Measurements from ENCODE around the gene NDUFV1. TPM values are rescaled to one million over a fixed set of nuclear protein-coding genes. Genes with fewer than 3 reads are reported as not detected.
A peak's percentile ranks its signal among the peaks of the same experiment; 100 is the strongest.
"Not testable (repeated sequence)": the region's sequence is repeated elsewhere in the genome, so short reads cannot be mapped to it uniquely, and the experiment has no call there.

The NDUFV1 gene
- total and polyA plus RNA-seq, 9 of the 15 experiments (the other 6 are each of a cell fraction or from before 2014, with no cell fraction given), result 10.8 to 423 (median 209) TPM

DNA sequence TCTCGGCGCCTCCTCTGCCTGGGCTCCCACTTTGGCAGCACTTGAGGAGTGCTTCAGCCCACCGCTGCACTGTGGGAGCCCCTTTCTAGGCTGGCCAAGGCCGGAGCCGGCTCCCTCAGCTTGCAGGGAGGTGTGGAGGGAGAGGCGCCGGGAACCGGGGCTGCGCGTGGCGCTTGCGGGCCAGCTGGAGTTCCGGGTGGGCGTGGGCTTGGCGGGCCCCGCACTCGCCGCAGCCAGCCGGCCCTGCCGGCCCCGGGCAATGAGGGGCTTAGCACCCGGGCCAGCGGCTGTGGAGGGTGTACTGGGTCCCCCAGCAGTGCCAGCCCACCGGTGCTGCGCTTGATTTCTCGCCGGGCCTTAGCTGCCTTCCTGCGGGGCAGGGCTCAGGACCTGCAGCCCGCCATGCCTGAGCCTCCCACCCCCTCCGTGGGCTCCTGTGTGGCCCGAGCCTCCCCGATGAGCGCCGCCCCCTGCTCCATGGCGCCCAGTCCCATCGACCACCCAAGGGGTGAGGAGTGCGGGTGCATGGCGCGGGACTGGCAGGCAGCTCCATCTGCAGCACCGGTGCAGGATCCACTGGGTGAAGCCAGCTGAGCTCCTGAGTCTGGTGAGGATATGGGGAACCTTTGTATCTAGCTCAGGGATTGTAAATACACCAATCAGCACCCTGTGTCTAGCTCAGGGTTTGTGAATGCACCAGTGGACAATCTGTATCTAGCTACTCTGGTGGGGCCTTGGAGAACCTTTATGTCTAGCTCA is 12.3 kb downstream of the NDUFV1 start:
- CTCF ChIA-PET (ENCODE audit: low intra/inter-chr PET ratio); H3K9ac ChIP-seq (ENCODE audit: insufficient read depth in 1 of 2, low read depth in 2 of 2, low read length in 2 of 2); H4K20me1 ChIP-seq (replicated peaks; ENCODE audit: control insufficient read depth, insufficient read depth, low read length); H3K9me1 ChIP-seq (ENCODE audit: control insufficient read depth, insufficient read depth, low read length); FAIRE-seq; intact Hi-C loops (cut with micrococcal nuclease); ATAC-seq; H3K4me2 ChIP-seq (ENCODE audit: insufficient read depth, low read length); DNase-seq (ENCODE audit: extremely low read depth in 1 of 4, low spot score in 3 of 4); in situ Hi-C loops (cut with MboI); H3K27me3 ChIP-seq (ENCODE audit: control insufficient read depth in 2 of 2, insufficient read depth in 2 of 2, low read length in 2 of 2); H3K9me3 ChIP-seq (replicated peaks; ENCODE audit: control insufficient read depth, insufficient read depth, low read depth, low read length); H3K36me3 ChIP-seq (ENCODE audit: control insufficient read depth, insufficient read depth, low read length); H3K27ac ChIP-seq (ENCODE audit: extremely low read depth, low read depth, low read length); BruUV-seq (replicated peaks); H2AFZ ChIP-seq (ENCODE audit: low read depth, low read length); H3K4me3 ChIP-seq: not testable (repeated sequence)
- Histone ChIP-seq H3K79me2 (ENCODE audit: control insufficient read depth, insufficient read depth, low read length) (peaks cover 19% of the 10 kb centered on the region), H3K4me1 (replicated peaks in 1 of 2; ENCODE audit: control insufficient read depth in 2 of 2, insufficient read depth in 2 of 2, low read length in 2 of 2) (peaks cover 4 to 30% of the 10 kb centered on the region in 2 experiments; a peak in 4 of 5 replicates)
- WGBS (ENCODE audit: insufficient coverage, low coverage, missing lambda C conversion rate), result 88% methylated on average over 12 of the region's 40 CpGs
- POLR2A ChIA-PET, result interaction anchor here (0.6 to 2.4 kb wide), 5 partner anchors 10 to 242 kb away, joined by 3 to 16 read pairs (median 3); partner anchors contain the start of genes GSTP1 and NUDT8

GRCh38 chr11:67619683-67620618 is 13.2 kb downstream of the NDUFV1 start:
- 55% methylated on average over 30 of the region's 33 CpGs for WGBS (ENCODE audit: insufficient coverage, low coverage, missing lambda C conversion rate)
- FAIRE-seq (peak; percentile 19), ATAC-seq (peak; percentile 61), DNase-seq (ENCODE audit: extremely low read depth in 1 of 4, low spot score in 3 of 4) (peak in 1 of 4 experiments; percentile 55)
- H3K79me2 ChIP-seq (ENCODE audit: control insufficient read depth, insufficient read depth, low read length), result peaks cover 19% of the 10 kb centered on the region
- H4K20me1 ChIP-seq (replicated peaks; ENCODE audit: control insufficient read depth, insufficient read depth, low read length); in situ Hi-C loops (cut with MboI); CTCF ChIA-PET (ENCODE audit: low intra/inter-chr PET ratio); H3K36me3 ChIP-seq (ENCODE audit: control insufficient read depth, insufficient read depth, low read length); H3K9me3 ChIP-seq (replicated peaks; ENCODE audit: control insufficient read depth, insufficient read depth, low read depth, low read length); intact Hi-C loops (cut with micrococcal nuclease); H3K9me1 ChIP-seq (ENCODE audit: control insufficient read depth, insufficient read depth, low read length); H3K27me3 ChIP-seq (ENCODE audit: control insufficient read depth in 2 of 2, insufficient read depth in 2 of 2, low read length in 2 of 2); H2AFZ ChIP-seq (ENCODE audit: low read depth, low read length); TF ChIP-seq CREB1 (IDR thresholded peaks at IDR 0.05); FOXM1 (CRISPR knock-in tag; IDR thresholded peaks at IDR 0.05; ENCODE audit: low read depth): not testable (repeated sequence)
- peak overlapping the region; percentile 48 for H3K4me3 ChIP-seq
- POLR2A ChIA-PET, result interaction anchor here (0.6 to 2.4 kb wide), 7 partner anchors 9 to 243 kb away, joined by 3 to 16 read pairs (median 3); partner anchors contain the start of genes GSTP1 and NUDT8
- TSS peak; percentile 75 for BruUV-seq (replicated peaks)
- peak overlapping the region; percentile 62 for H3K27ac ChIP-seq (ENCODE audit: extremely low read depth, low read depth, low read length)
- H3K9ac ChIP-seq (ENCODE audit: insufficient read depth in 1 of 2, low read depth in 2 of 2, low read length in 2 of 2), result peak overlapping the region; percentile 40 to 57; a peak in 3 of 4 replicates
- peak overlapping the region; percentile 79 for H3K4me2 ChIP-seq (ENCODE audit: insufficient read depth, low read length)
- peaks cover 3 to 21% of the 10 kb centered on the region in 2 experiments; a peak in 3 of 5 replicates for H3K4me1 ChIP-seq (replicated peaks in 1 of 2; ENCODE audit: control insufficient read depth in 2 of 2, insufficient read depth in 2 of 2, low read length in 2 of 2)
- TF ChIP-seq CREB1 (CRISPR knock-in tag; IDR thresholded peaks at IDR 0.05) (0 out of 2 replicates have a peak, but pooled peaks have one; percentile 20), FOXK1 (CRISPR knock-in tag; IDR thresholded peaks at IDR 0.05; ENCODE audit: borderline replicate concordance) (0 out of 2 replicates have a peak, but pooled peaks have one; percentile 24), POLR2H (tag; IDR thresholded peaks at IDR 0.05; ENCODE audit: low read depth) (peak; percentile 68; the same call in 1 of the 2 replicates), FOXM1 (IDR thresholded peaks at IDR 0.05; ENCODE audit: low read depth) (peak; percentile 16; the same call in 1 of the 2 replicates), RBFOX2 (IDR thresholded peaks at IDR 0.05; ENCODE audit: low read depth, low read length) (peak; percentile 66), MTA3 (IDR thresholded peaks at IDR 0.05; ENCODE audit: borderline replicate concordance) (peak; percentile 82; the same call in 1 of the 2 replicates), POLR2A (conservative IDR thresholded peaks at IDR 0.05) (peak; percentile 92), SUPT5H (IDR thresholded peaks at IDR 0.05) (peak; percentile 83), SAP30 (IDR thresholded peaks at IDR 0.05; ENCODE audit: borderline replicate concordance, insufficient read depth, low read depth, low read length, poor library complexity, severe bottlenecking) (peak; percentile 25), CC2D1A (IDR thresholded peaks at IDR 0.05) (0 out of 2 replicates have a peak, but pooled peaks have one; percentile 22), GATA2 (CRISPR knock-in tag; IDR thresholded peaks at IDR 0.05) (peak; percentile 29; the same call in 1 of the 2 replicates), HDAC1 (IDR thresholded peaks at IDR 0.05) (peak in 1 of 2 experiments; percentile 37; a peak in 1 of 4 replicates)
